A673 (cell line): Measurements from ENCODE around the gene DDX27. TPM values are rescaled to one million over a fixed set of nuclear protein-coding genes. Genes with fewer than 3 reads are reported as not detected.

Experiments used
- BruUV-seq: library from RNA; stranded (reverse); fragments of 400-500 nt; replicated peaks from 2 replicates; lab custom pipeline; 2021; lab: Mats Ljungman, UMichigan
- CTCF ChIA-PET: fragments of 300-600 bp; sonication (Branson Sonifier 250); formaldehyde crosslinking; loops from one replicate; lab custom pipeline; 2022; ENCODE audit warnings: antibody characterized with exemption; lab: Charles Lee
- POLR2A ChIA-PET: fragments of 300-600 bp; sonication (Branson Sonifier 250); formaldehyde crosslinking; loops from one replicate; lab custom pipeline; 2022; ENCODE audit warnings: antibody characterized with exemption; ENCODE audit not compliant: low non-redundant PET; lab: Charles Lee
- DNase-seq: peaks from one replicate; pipeline ENCODE4 v3.0.0-alpha.2; 2015; ENCODE audit warnings: low spot score
- H3K27ac ChIP-seq: fragments of 200-600 bp; sonication (generic); 2 replicates; pipeline ENCODE4 v1.5.1; 2016; ENCODE audit warnings: mixed run types, low read depth, mild to moderate bottlenecking, mixed read lengths, antibody characterized with exemption, low read length; ENCODE audit not compliant: poor library complexity, severe bottlenecking
- H3K27me3 ChIP-seq: fragments of 200-600 bp; sonication (generic); replicated peaks from 2 replicates; pipeline ENCODE4 v1.6.1; 2017; ENCODE audit warnings: mixed run types, low read depth, mild to moderate bottlenecking, mixed read lengths, antibody characterized with exemption, low read length; ENCODE audit not compliant: insufficient read depth, poor library complexity
- H3K36me3 ChIP-seq: fragments of 200-600 bp; sonication (generic); 2 replicates; pipeline ENCODE4 v1.6.1; 2016; ENCODE audit warnings: mixed run types, mild to moderate bottlenecking, mixed read lengths, antibody characterized with exemption, low read length; ENCODE audit not compliant: insufficient read depth, poor library complexity, severe bottlenecking
- H3K4me1 ChIP-seq: fragments of 200-600 bp; sonication (generic); 2 replicates; pipeline ENCODE4 v1.6.1; 2017; ENCODE audit warnings: mixed run types, mild to moderate bottlenecking, mixed read lengths, antibody characterized with exemption, low read length; ENCODE audit not compliant: insufficient read depth, poor library complexity, severe bottlenecking
- H3K4me3 ChIP-seq: fragments of 200-600 bp; sonication (generic); 2 replicates; pipeline ENCODE4 v1.5.1; 2016; ENCODE audit warnings: low read depth, mixed run types, mild to moderate bottlenecking, mixed read lengths, low read length; ENCODE audit not compliant: poor library complexity, severe bottlenecking
- H3K9me3 ChIP-seq: fragments of 200-600 bp; sonication (generic); 2 replicates; pipeline ENCODE4 v1.6.1; 2016; ENCODE audit warnings: mixed run types, low read depth, mild to moderate bottlenecking, mixed read lengths, antibody characterized with exemption, low read length; ENCODE audit not compliant: poor library complexity, severe bottlenecking
- CTCF ChIP-seq: fragments of 300-800, 200-600 bp; sonication (generic); conservative IDR thresholded peaks from 2 replicates; pipeline ENCODE4 v1.5.1; 2017; ENCODE audit warnings: low read depth, mild to moderate bottlenecking, antibody characterized with exemption, low read length, moderate library complexity, mixed read lengths
- EZH2 ChIP-seq: fragments of 200-600 bp; sonication (generic); IDR thresholded peaks from 2 replicates; pipeline ENCODE4 v1.6.1; 2017; ENCODE audit warnings: borderline replicate concordance, low read depth, mild to moderate bottlenecking, mixed read lengths, antibody characterized with exemption, low read length; ENCODE audit not compliant: poor library complexity, severe bottlenecking
- intact Hi-C: fragments of 100-400 bp; cut with micrococcal nuclease; formaldehyde crosslinking; loops from one replicate; pipeline ENCODE4 v1.10.0; 2022; ENCODE audit not compliant: unreplicated experiment
- total RNA-seq: library from RNA; stranded (reverse); gene quantifications from 2 replicates; pipeline ENCODE4 v1.2.3, GENCODE V29; 2021

Gene DDX27
- total RNA-seq, 1 experiment from 2014 or later: 62.4 TPM

GRCh38 chr20:49291200-49291599 lies 72.0 kb downstream of the DDX27 start:
- Histone ChIP-seq H3K27ac (no peak overlapping the region), H3K4me3 (no peak overlapping the region), H3K36me3 (peaks cover 59% of the 10 kb centered on the region), H3K4me1 (peaks cover 5% of the 10 kb centered on the region), H3K9me3 (peaks cover 10% of the 10 kb centered on the region), H3K27me3 (no peaks in the 10 kb centered on the region)
- intact Hi-C loops: no loop called here
- BruUV-seq: no TSS peak
- TF ChIP-seq EZH2 (no peak), CTCF (no peak)
- DNase-seq: no peak
- ChIA-PET CTCF (no interaction called here), POLR2A (interaction anchor here (0.7 kb wide), 1 partner anchor 9 kb away, joined by 4 read pairs; no protein-coding TSS in a partner anchor)

GRCh38 chr20:49292010-49292409 lies 72.8 kb downstream of the DDX27 start:
- no TSS peak for BruUV-seq
- Histone ChIP-seq H3K4me3 (no peak overlapping the region), H3K27ac (no peak overlapping the region), H3K4me1 (peaks cover 5% of the 10 kb centered on the region), H3K9me3 (peaks cover 2% of the 10 kb centered on the region), H3K36me3 (peaks cover 51% of the 10 kb centered on the region), H3K27me3 (no peaks in the 10 kb centered on the region)
- DNase-seq: no peak
- intact Hi-C loops: no loop called here
- POLR2A ChIA-PET: no interaction called here
- TF ChIP-seq EZH2: no peak
- no peak for TF ChIP-seq CTCF
- CTCF ChIA-PET: no interaction called here

GRCh38 chr20:49293122-49293521 lies 73.9 kb downstream of the DDX27 start:
- Histone ChIP-seq H3K4me3 (no peak overlapping the region), H3K27me3 (no peaks in the 10 kb centered on the region), H3K9me3 (no peaks in the 10 kb centered on the region), H3K27ac (no peak overlapping the region), H3K4me1 (no peaks in the 10 kb centered on the region), H3K36me3 (peaks cover 39% of the 10 kb centered on the region)
- ChIA-PET POLR2A (no interaction called here), CTCF (no interaction called here)
- DNase-seq: no peak
- intact Hi-C loops: no loop called here
- TF ChIP-seq CTCF (no peak), EZH2 (no peak)
- BruUV-seq: no TSS peak

Other genes with a start within 250 kb of the DDX27 start
- 193 and 197 TPM in 2 replicates for gene CSE1L, start 173.1 kb upstream of the DDX27 start, total RNA-seq
- gene STAU1, start 31.1 kb upstream of the DDX27 start, total RNA-seq: 96.2 and 104 TPM in 2 replicates
- 15.4 and 19.0 TPM in 2 replicates for gene ZNFX1, start 58.6 kb downstream of the DDX27 start, total RNA-seq